GM12878 (cell line): ENCODE results near the gene ISCA2. TPM values are rescaled to one million over a fixed set of nuclear protein-coding genes. Genes with fewer than 3 reads are reported as not detected.

ENCODE experiments used
- ATAC-seq: fragments of 200-7000 bp; cut with Tn5 transposase; 3 replicates; pipeline ENCODE4 v1.9.1; 2020; ENCODE audit warnings: mild to moderate bottlenecking, moderate library complexity
- BruUV-seq: library from RNA; stranded (reverse); fragments of 400-500 nt; replicated peaks from 2 replicates; lab custom pipeline; 2021; lab: Mats Ljungman, UMichigan
- CTCF ChIA-PET: fragments of 300-600 bp; sonication (Branson Sonifier 250); formaldehyde crosslinking; extraction: SDS; loops from one replicate; lab custom pipeline; 2021; ENCODE audit warnings: inconsistent platforms; lab: Yijun Ruan, JAX
- POLR2A ChIA-PET: fragments of 350-600 bp; formaldehyde crosslinking; extraction: SDS; loops from one replicate; lab custom pipeline; 2021; ENCODE audit warnings: inconsistent platforms; lab: Charles Lee
- RAD21 ChIA-PET: fragments of 300-600 bp; sonication (Branson Sonifier 250); formaldehyde crosslinking; loops from one replicate; lab custom pipeline; 2023; ENCODE audit warnings: antibody characterized with exemption; ENCODE audit not compliant: unreplicated experiment; lab: Charles Lee
- SMC1A ChIA-PET: fragments of 300-600 bp; sonication (Branson Sonifier 250); formaldehyde crosslinking; loops from one replicate; lab custom pipeline; 2023; ENCODE audit not compliant: unreplicated experiment, uncharacterized antibody; lab: Charles Lee
- DNase-seq: peaks from one replicate; pipeline ENCODE4 v3.0.0-alpha.2; 2011; ENCODE audit warnings: low read depth, low spot score
- FAIRE-seq: peaks from 3 replicates; lab custom pipeline; 2011; peaks lifted over from hg19 to GRCh38; lab: Jason Lieb, UNC
- H2AFZ ChIP-seq: 2 replicates; pipeline ENCODE4 v1.6.0; 2011; ENCODE audit warnings: low read depth, low read length, control low read depth; ENCODE audit not compliant: control insufficient read depth
- H3K27ac ChIP-seq: 2 replicates; pipeline ENCODE4 v1.5.1; 2011; ENCODE audit warnings: control low read depth; ENCODE audit not compliant: control insufficient read depth, insufficient read depth
- H3K27me3 ChIP-seq, 2 experiments: replicated peaks in 1 of 2; 2 replicates each; pipeline versions ENCODE4 v1.6.0 to v1.6.1; 2011; ENCODE audit warnings: low read length in 1 of 2; ENCODE audit not compliant: control insufficient read depth in 2 of 2, insufficient read depth in 2 of 2
- H3K36me3 ChIP-seq, 2 experiments: 2 replicates each; pipeline ENCODE4 v1.5.1; 2011; ENCODE audit warnings: low read length in 1 of 2; ENCODE audit not compliant: control insufficient read depth in 2 of 2, insufficient read depth in 2 of 2
- H3K4me1 ChIP-seq: 2 replicates; pipeline ENCODE4 v1.6.1; 2011; ENCODE audit warnings: mild to moderate bottlenecking, low read length, moderate library complexity, mixed read lengths; ENCODE audit not compliant: control insufficient read depth, insufficient read depth
- H3K4me2 ChIP-seq: 2 replicates; pipeline ENCODE4 v1.6.0; 2011; ENCODE audit warnings: control low read depth; ENCODE audit not compliant: control insufficient read depth, insufficient read depth
- H3K4me3 ChIP-seq: fragments of 200-600 bp; sonication (generic); 2 replicates; pipeline ENCODE4 v1.5.1; 2016
- H3K79me2 ChIP-seq: 2 replicates; pipeline ENCODE4 v1.6.0; 2011; ENCODE audit warnings: low read length; ENCODE audit not compliant: control insufficient read depth, insufficient read depth
- H3K9ac ChIP-seq: 2 replicates; pipeline ENCODE4 v1.8.0; 2011; ENCODE audit warnings: low read length, control low read depth, mixed read lengths; ENCODE audit not compliant: control insufficient read depth, insufficient read depth
- H3K9me3 ChIP-seq: replicated peaks from 3 replicates; pipeline ENCODE4 v1.5.1; 2011; ENCODE audit warnings: mild to moderate bottlenecking, low read length; ENCODE audit not compliant: control insufficient read depth, insufficient read depth
- H4K20me1 ChIP-seq: 2 replicates; pipeline ENCODE4 v1.6.0; 2011; ENCODE audit not compliant: control insufficient read depth, insufficient read depth
- ASH2L ChIP-seq: fragments of 300-600, 200-600 bp; sonication (generic); IDR thresholded peaks from 2 replicates; pipeline ENCODE4 v1.6.1; 2017; ENCODE audit warnings: low read depth, mild to moderate bottlenecking, borderline replicate concordance
- CREM ChIP-seq: IDR thresholded peaks from 2 replicates; pipeline ENCODE4 v1.6.1; 2014; ENCODE audit warnings: antibody characterized with exemption, low read depth
- IRF4 ChIP-seq: IDR thresholded peaks from 2 replicates; pipeline ENCODE4 v1.6.1; 2011; ENCODE audit warnings: low read depth, low read length
- KDM1A ChIP-seq: fragments of 200-600 bp; sonication (generic); IDR thresholded peaks from 2 replicates; pipeline ENCODE4 v1.6.1; 2016; ENCODE audit warnings: borderline replicate concordance
- MYB ChIP-seq: fragments of 150-350 bp; IDR thresholded peaks from 2 replicates; pipeline ENCODE4 v1.6.1; 2014; ENCODE audit warnings: mild to moderate bottlenecking, low read depth, low read length, borderline replicate concordance
- NFYA ChIP-seq: IDR thresholded peaks from 2 replicates; pipeline ENCODE4 v1.6.1; 2011; ENCODE audit warnings: low read depth, mild to moderate bottlenecking, low read length, improper control_type of control experiment, borderline replicate concordance
- NR2C1 ChIP-seq: fragments of 450-650 bp; IDR thresholded peaks from 2 replicates; pipeline ENCODE4 v1.6.1; 2017; ENCODE audit warnings: antibody characterized with exemption, mild to moderate bottlenecking, moderate library complexity
- PAX8 ChIP-seq: fragments of 450-650 bp; IDR thresholded peaks from 2 replicates; pipeline ENCODE4 v1.6.1; 2017; ENCODE audit warnings: mild to moderate bottlenecking, moderate library complexity
- SMAD5 ChIP-seq: IDR thresholded peaks from 2 replicates; pipeline ENCODE4 v1.6.1; 2016; ENCODE audit warnings: antibody characterized with exemption, low read depth
- SPI1 ChIP-seq: IDR thresholded peaks from 2 replicates; pipeline ENCODE4 v1.6.1; 2011; ENCODE audit warnings: low read depth, mild to moderate bottlenecking, low read length, moderate library complexity, borderline replicate concordance; ENCODE audit not compliant: insufficient read depth
- SREBF2 ChIP-seq: IDR thresholded peaks from 2 replicates; pipeline ENCODE4 v1.6.1; 2012; ENCODE audit warnings: mild to moderate bottlenecking, low read length
- TAF1 ChIP-seq: IDR thresholded peaks from 2 replicates; pipeline ENCODE4 v1.6.1; 2011; ENCODE audit warnings: mild to moderate bottlenecking, low read depth, low read length, borderline replicate concordance
- WRNIP1 ChIP-seq: IDR thresholded peaks from 2 replicates; pipeline ENCODE4 v1.6.1; 2011; ENCODE audit warnings: low read depth, low read length, improper control_type of control experiment, borderline replicate concordance
- whole genome bisulfite sequencing: methylation state at CpG from one replicate; pipeline ENCODE4 v1.1.6; 2016; ENCODE audit warnings: low lambda C conversion rate; ENCODE audit not compliant: insufficient replicate concordance, insufficient coverage; ENCODE audit errors: missing lambda C conversion rate; 5-methylcytosine and 5-hydroxymethylcytosine counted together
- in situ Hi-C: fragments of 300-500 bp; cut with MboI; formaldehyde crosslinking; loops from 9 replicates; pipeline ENCODE4 v1.14.3; 2018; ENCODE audit warnings: mixed read lengths
- intact Hi-C: fragments of 100-400 bp; cut with micrococcal nuclease; formaldehyde crosslinking; loops from one replicate; pipeline ENCODE4 v1.14.2; 2022; ENCODE audit not compliant: unreplicated experiment
- polyA plus RNA-seq, 11 experiments: library from polyadenylated mRNA; depleted of rRNA in 4 of 11; unstranded in 6 of 11; stranded (reverse) in 5 of 11; fragments of >200 nt; fragmentation: Nextera tagmentation in 4 of 11; fragmentation: Illumina TruSeq in 1 of 11; extraction: Ambion mirVana in 4 of 11; extraction: Trizol in 1 of 11; gene quantifications; 1 replicate in 1 of 11; 2 replicates in 10 of 11; pipeline versions ENCODE4 v1.2.1 to v1.2.3, GENCODE V29; 2011 to 2016; ENCODE audit warnings: inconsistent platforms in 2 of 11, missing spikeins in 2 of 11, low read depth in 1 of 11
- total RNA-seq, 4 experiments: library from RNA; depleted of rRNA in 3 of 4; stranded (reverse); fragments of >200 nt in 3 of 4; fragmentation: Illumina TruSeq in 1 of 4; extraction: Trizol in 1 of 4; gene quantifications; 2 replicates each; pipeline versions ENCODE4 v1.2.1 to v1.2.3, GENCODE V29; 2013 to 2021
- TF ChIP-seq, protein P1 (sequence below): IDR thresholded peaks from 2 replicates; pipeline ENCODE4 v1.6.1; 2012; ENCODE audit warnings: low read depth, low read length, improper control_type of control experiment
- TF ChIP-seq, protein P2 (sequence below): fragments of 450-650 bp; IDR thresholded peaks from 2 replicates; pipeline ENCODE4 v1.6.1; 2017; ENCODE audit warnings: mild to moderate bottlenecking, moderate library complexity
- TF ChIP-seq, protein P3 (sequence below): fragments of 450-650 bp; conservative IDR thresholded peaks from 2 replicates; pipeline ENCODE4 v1.6.1; 2017; ENCODE audit warnings: mild to moderate bottlenecking, moderate library complexity
- TF ChIP-seq, protein P4 (sequence below): IDR thresholded peaks from 2 replicates; pipeline ENCODE4 v1.6.1; 2012; ENCODE audit warnings: mild to moderate bottlenecking, low read depth, low read length

Gene ISCA2
- total and polyA plus RNA-seq, 10 of the 15 experiments (the other 5 are each of a cell fraction or from before 2014, with no cell fraction given) = 7.5 to 116 (median 32.5) TPM

DNA sequence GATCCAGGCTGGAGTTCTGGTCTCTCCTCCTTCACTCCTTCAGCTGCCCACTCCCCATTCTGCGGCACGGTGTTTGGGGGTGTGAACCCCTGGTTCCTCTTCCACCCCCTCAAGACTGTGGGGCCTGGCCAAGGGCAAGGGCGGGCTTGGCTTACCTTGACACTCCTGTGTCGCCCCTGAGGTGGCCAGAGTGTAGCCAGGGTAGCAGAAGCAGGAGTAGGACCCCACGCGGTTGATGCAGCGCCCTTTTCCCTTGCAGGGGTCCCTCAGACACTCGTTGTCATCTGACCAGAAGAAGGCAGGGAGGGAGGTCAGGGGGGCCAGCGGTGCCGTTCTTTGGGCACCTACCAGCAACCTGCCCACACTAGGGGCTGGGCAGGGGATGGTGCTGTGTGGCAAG, 28.2 kb downstream of the ISCA2 start:
- Histone ChIP-seq H3K4me1 (peaks cover 5% of the 10 kb centered on the region), H3K79me2 (no peaks in the 10 kb centered on the region), H3K27me3 (no peaks in the 10 kb centered on the region; a peak in 2 of 4 replicates), H3K9ac (no peak overlapping the region), H3K36me3 (no peaks in the 10 kb centered on the region), H3K9me3 (no peaks in the 10 kb centered on the region), H2AFZ (no peak overlapping the region), H4K20me1 (no peaks in the 10 kb centered on the region), H3K4me2 (no peak overlapping the region), H3K4me3 (no peak overlapping the region), H3K27ac (no peak overlapping the region)
- in situ Hi-C loops (no loop called here), intact Hi-C loops (no loop called here)
- 22% methylated on average over 10 of the region's 10 CpGs for WGBS
- ChIA-PET CTCF (no interaction called here), SMC1A (no interaction called here), POLR2A (no interaction called here), RAD21 (no interaction called here)
- no TSS peak for BruUV-seq
- FAIRE-seq = no peak
- DNase-seq = no peak
- ATAC-seq = no peak
- TF ChIP-seq KDM1A (no peak), TAF1 (no peak), ASH2L (no peak), SREBF2 (no peak), IRF4 (no peak), NFYA (no peak), CREM (no peak), MYB (no peak), SPI1 (no peak), WRNIP1 (no peak), NR2C1 (no peak), PAX8 (no peak), SMAD5 (no peak)
- TF ChIP-seq, protein P1, sequence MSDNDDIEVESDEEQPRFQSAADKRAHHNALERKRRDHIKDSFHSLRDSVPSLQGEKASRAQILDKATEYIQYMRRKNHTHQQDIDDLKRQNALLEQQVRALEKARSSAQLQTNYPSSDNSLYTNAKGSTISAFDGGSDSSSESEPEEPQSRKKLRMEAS = no peak
- TF ChIP-seq, protein P2, sequence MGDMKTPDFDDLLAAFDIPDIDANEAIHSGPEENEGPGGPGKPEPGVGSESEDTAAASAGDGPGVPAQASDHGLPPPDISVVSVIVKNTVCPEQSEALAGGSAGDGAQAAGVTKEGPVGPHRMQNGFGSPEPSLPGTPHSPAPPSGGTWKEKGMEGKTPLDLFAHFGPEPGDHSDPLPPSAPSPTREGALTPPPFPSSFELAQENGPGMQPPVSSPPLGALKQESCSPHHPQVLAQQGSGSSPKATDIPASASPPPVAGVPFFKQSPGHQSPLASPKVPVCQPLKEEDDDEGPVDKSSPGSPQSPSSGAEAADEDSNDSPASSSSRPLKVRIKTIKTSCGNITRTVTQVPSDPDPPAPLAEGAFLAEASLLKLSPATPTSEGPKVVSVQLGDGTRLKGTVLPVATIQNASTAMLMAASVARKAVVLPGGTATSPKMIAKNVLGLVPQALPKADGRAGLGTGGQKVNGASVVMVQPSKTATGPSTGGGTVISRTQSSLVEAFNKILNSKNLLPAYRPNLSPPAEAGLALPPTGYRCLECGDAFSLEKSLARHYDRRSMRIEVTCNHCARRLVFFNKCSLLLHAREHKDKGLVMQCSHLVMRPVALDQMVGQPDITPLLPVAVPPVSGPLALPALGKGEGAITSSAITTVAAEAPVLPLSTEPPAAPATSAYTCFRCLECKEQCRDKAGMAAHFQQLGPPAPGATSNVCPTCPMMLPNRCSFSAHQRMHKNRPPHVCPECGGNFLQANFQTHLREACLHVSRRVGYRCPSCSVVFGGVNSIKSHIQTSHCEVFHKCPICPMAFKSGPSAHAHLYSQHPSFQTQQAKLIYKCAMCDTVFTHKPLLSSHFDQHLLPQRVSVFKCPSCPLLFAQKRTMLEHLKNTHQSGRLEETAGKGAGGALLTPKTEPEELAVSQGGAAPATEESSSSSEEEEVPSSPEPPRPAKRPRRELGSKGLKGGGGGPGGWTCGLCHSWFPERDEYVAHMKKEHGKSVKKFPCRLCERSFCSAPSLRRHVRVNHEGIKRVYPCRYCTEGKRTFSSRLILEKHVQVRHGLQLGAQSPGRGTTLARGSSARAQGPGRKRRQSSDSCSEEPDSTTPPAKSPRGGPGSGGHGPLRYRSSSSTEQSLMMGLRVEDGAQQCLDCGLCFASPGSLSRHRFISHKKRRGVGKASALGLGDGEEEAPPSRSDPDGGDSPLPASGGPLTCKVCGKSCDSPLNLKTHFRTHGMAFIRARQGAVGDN = no peak
- TF ChIP-seq, protein P3, sequence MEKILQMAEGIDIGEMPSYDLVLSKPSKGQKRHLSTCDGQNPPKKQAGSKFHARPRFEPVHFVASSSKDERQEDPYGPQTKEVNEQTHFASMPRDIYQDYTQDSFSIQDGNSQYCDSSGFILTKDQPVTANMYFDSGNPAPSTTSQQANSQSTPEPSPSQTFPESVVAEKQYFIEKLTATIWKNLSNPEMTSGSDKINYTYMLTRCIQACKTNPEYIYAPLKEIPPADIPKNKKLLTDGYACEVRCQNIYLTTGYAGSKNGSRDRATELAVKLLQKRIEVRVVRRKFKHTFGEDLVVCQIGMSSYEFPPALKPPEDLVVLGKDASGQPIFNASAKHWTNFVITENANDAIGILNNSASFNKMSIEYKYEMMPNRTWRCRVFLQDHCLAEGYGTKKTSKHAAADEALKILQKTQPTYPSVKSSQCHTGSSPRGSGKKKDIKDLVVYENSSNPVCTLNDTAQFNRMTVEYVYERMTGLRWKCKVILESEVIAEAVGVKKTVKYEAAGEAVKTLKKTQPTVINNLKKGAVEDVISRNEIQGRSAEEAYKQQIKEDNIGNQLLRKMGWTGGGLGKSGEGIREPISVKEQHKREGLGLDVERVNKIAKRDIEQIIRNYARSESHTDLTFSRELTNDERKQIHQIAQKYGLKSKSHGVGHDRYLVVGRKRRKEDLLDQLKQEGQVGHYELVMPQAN = no peak
- TF ChIP-seq, protein P4, sequence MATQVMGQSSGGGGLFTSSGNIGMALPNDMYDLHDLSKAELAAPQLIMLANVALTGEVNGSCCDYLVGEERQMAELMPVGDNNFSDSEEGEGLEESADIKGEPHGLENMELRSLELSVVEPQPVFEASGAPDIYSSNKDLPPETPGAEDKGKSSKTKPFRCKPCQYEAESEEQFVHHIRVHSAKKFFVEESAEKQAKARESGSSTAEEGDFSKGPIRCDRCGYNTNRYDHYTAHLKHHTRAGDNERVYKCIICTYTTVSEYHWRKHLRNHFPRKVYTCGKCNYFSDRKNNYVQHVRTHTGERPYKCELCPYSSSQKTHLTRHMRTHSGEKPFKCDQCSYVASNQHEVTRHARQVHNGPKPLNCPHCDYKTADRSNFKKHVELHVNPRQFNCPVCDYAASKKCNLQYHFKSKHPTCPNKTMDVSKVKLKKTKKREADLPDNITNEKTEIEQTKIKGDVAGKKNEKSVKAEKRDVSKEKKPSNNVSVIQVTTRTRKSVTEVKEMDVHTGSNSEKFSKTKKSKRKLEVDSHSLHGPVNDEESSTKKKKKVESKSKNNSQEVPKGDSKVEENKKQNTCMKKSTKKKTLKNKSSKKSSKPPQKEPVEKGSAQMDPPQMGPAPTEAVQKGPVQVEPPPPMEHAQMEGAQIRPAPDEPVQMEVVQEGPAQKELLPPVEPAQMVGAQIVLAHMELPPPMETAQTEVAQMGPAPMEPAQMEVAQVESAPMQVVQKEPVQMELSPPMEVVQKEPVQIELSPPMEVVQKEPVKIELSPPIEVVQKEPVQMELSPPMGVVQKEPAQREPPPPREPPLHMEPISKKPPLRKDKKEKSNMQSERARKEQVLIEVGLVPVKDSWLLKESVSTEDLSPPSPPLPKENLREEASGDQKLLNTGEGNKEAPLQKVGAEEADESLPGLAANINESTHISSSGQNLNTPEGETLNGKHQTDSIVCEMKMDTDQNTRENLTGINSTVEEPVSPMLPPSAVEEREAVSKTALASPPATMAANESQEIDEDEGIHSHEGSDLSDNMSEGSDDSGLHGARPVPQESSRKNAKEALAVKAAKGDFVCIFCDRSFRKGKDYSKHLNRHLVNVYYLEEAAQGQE = no peak
